ENCODE measurements around the gene IQCC.
"Not testable (repeated sequence)": the region's sequence is repeated elsewhere in the genome, so short reads cannot be mapped to it uniquely, and the experiment has no call there.

Gene IQCC

GRCh38 chr1:32205401-32206370 is at the start of gene IQCC:
IQCC (plus strand) TSS chr1:32205671; CDS start chr1:32205682, 11 bp downstream.
- TF ChIP-seq CTCF (IDR thresholded peaks at IDR 0.05; ENCODE audit: extremely low read depth, missing control alignments) = no peak
- peak; percentile 90 for DNase-seq (ENCODE audit: low spot score)

GRCh38 chr1:32159189-32159588 is 46.3 kb upstream of the IQCC start:
- TF ChIP-seq CTCF (IDR thresholded peaks at IDR 0.05; ENCODE audit: extremely low read depth, missing control alignments) = no peak
- peak; percentile 49 for DNase-seq (ENCODE audit: low spot score)

GRCh38 chr1:32163405-32163804 is 42.1 kb upstream of the IQCC start:
- no peak for DNase-seq (ENCODE audit: low spot score)
- no peak for TF ChIP-seq CTCF (IDR thresholded peaks at IDR 0.05; ENCODE audit: extremely low read depth, missing control alignments)

- not testable (repeated sequence) for DNase-seq (ENCODE audit: low spot score)
These were observed 39.8 kb upstream of the IQCC start for GRCh38 chr1:32165633-32166032.

GRCh38 chr1:32170991-32171390 is 34.5 kb upstream of the IQCC start:
- no peak for DNase-seq (ENCODE audit: low spot score)
- TF ChIP-seq CTCF (IDR thresholded peaks at IDR 0.05; ENCODE audit: extremely low read depth, missing control alignments) = no peak

GRCh38 chr1:32172621-32173245 is 32.7 kb upstream of the IQCC start:
- no peak for DNase-seq (ENCODE audit: low spot score)
- TF ChIP-seq CTCF (IDR thresholded peaks at IDR 0.05; ENCODE audit: extremely low read depth, missing control alignments) = no peak

- no peak for DNase-seq (ENCODE audit: low spot score)
- no peak for TF ChIP-seq CTCF (IDR thresholded peaks at IDR 0.05; ENCODE audit: extremely low read depth, missing control alignments)
These were observed 26.9 kb upstream of the IQCC start for GRCh38 chr1:32178380-32179192.
